ENCODE data around the gene HEY2.

HEY2 gene

DNA sequence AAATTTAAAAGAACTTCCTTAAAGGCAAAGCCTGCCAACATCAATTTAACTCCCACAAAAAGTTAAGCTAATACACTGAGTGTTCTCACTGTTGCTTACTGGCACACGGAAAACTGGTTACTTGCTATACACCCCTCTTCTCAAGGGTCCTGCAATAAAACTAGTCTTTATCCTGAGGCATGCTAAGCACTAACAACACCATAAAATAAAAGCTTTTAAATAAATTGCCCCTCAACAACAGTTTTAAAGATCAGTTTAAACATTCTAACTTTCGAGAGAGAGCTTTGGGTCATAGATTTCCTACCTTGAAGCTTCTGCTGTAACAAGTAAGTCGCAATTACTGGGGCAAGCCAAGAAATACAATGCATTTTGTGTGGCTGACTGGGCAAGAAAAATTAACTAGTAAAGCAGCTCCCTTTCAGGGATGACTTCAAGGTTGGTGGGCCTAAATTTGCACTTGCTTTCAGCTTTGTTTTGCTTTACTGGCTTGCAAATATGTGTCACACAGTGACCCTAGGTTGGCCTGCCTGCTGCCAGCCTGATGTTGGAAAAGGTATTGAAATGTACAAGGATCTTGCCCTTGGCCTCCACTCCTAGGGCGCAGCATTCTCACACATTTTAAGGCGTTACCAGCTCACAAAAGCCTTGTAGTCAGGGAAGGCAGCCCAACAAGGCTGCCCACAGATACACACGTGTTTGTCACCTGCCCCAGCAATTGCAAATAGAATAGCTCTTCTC is 4.0 kb upstream of the HEY2 start:
- no peak for DNase-seq

GRCh38 chr6:125746019-125746414 is 3.4 kb upstream of the HEY2 start:
- no peak for DNase-seq

- DNase-seq = no peak
Measured at GRCh38 chr6:125746731-125747588, 2.5 kb upstream of the HEY2 start.

- DNase-seq = no peak
Measured at GRCh38 chr6:125747589-125748405, 1.6 kb upstream of the HEY2 start.

- no peak for DNase-seq
Measured at GRCh38 chr6:125748406-125749172, 843 bp upstream of the HEY2 start.

- no peak for DNase-seq
Measured at GRCh38 chr6:125749865-125750691, 646 bp downstream of the HEY2 start.

- DNase-seq = no peak
Measured at GRCh38 chr6:125750692-125751333, 1.4 kb downstream of the HEY2 start.

DNA sequence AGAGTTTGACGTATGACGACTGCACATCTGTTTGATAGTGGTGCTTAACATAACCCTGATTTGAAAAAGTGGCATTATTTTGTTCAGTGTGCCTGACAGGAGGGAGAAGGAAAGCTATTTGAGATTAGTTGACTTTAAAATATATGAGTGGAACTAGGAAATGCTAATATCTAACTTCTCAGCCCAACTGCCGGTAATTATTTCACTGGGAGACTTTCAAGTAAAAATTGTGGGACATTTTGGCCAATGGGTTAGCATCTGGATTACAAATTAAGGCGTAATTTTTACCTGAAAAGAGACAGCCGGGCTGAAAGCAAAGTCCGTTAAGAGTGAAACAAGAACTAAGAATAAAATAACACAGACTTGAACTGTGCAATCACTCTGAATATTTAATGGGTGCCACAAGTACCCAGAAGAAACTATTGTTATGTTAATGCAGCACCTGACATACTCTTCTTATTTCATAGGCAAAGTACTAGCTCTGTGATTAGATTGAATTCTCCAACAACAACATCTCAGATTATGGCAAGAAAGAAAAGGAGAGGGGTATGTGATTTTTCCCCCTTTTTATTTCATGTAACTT is 2.0 kb downstream of the HEY2 start:
- no peak for DNase-seq

- no peak for DNase-seq
Measured at GRCh38 chr6:125752773-125753172, 3.3 kb downstream of the HEY2 start.

- no peak for DNase-seq
Measured at GRCh38 chr6:125753218-125753936, 3.9 kb downstream of the HEY2 start.

DNA sequence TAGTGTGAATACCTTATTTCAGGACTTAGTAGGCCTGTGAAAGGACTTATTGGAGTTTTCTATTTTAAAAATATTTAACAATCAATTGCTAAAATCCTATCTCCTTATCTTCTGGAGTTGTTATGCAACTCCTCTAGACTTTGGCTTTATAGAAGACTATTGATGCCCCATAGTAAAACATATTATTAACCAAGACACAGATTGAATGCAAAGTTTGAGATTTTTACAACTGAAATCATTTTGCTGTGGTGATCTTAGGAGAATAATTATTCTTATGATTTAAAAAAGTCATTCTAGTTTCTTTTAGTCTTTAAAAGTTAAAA is 4.5 kb downstream of the HEY2 start:
- no peak for DNase-seq

DNA sequence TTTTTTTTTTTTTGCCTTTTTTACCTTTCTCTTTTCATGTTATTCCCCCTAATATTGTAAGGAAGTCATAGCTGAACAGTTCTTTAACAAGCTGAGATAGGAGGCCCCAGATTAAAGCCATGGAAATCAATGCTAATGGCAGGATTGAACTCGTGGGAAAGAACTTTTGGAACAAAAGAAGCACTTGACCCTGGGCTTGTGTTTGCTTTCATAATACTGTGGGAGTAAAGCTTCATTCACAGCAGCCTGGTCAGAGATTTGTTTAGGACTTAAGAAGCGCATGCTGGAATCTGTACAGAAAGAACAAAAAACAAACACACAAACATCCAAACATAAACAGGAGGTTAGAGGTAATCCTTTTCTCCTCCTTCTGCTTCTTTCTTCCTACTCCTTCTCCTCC is 5.1 kb downstream of the HEY2 start:
- no peak for DNase-seq

DNA sequence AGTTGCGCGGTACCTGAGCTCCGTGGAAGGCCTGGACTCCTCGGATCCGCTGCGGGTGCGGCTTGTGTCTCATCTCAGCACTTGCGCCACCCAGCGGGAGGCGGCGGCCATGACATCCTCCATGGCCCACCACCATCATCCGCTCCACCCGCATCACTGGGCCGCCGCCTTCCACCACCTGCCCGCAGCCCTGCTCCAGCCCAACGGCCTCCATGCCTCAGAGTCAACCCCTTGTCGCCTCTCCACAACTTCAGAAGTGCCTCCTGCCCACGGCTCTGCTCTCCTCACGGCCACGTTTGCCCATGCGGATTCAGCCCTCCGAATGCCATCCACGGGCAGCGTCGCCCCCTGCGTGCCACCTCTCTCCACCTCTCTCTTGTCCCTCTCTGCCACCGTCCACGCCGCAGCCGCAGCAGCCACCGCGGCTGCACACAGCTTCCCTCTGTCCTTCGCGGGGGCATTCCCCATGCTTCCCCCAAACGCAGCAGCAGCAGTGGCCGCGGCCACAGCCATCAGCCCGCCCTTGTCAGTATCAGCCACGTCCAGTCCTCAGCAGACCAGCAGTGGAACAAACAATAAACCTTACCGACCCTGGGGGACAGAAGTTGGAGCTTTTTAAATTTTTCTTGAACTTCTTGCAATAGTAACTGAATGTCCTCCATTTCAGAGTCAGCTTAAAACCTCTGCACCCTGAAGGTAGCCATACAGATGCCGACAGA is 9.9 kb downstream of the HEY2 start:
- no peak for DNase-seq

DNA sequence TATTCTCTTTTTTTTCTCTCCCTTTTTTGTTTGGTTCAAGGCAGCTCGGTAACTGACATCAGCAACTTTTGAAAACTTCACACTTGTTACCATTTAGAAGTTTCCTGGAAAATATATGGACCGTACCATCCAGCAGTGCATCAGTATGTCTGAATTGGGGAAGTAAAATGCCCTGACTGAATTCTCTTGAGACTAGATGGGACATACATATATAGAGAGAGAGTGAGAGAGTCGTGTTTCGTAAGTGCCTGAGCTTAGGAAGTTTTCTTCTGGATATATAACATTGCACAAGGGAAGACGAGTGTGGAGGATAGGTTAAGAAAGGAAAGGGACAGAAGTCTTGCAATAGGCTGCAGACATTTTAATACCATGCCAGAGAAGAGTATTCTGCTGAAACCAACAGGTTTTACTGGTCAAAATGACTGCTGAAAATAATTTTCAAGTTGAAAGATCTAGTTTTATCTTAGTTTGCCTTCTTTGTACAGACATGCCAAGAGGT is 10.6 kb downstream of the HEY2 start:
- no peak for DNase-seq

GRCh38 chr6:125764121-125764671 is 14.8 kb downstream of the HEY2 start:
- no peak for DNase-seq

- DNase-seq = no peak
Measured at GRCh38 chr6:125765944-125766343, 16.5 kb downstream of the HEY2 start.

DNA sequence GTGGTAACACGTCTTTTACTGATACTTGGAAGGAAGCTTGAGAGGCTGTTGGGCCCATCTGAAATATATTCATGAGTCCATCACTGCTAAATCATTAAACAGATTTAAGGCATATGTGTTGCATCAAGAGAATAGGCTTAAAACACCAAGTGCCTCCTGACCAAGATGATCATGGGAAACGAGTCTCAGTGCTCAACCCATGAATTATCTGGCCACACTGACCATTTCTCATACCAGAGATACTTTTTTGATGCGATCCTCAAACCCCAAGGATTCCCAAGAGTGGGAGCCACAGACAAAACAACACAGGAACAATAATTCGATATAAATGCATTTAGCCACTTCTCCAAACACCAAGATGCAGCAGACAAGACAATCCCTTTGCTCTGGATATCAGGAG is 17.2 kb downstream of the HEY2 start:
- DNase-seq = no peak

DNA sequence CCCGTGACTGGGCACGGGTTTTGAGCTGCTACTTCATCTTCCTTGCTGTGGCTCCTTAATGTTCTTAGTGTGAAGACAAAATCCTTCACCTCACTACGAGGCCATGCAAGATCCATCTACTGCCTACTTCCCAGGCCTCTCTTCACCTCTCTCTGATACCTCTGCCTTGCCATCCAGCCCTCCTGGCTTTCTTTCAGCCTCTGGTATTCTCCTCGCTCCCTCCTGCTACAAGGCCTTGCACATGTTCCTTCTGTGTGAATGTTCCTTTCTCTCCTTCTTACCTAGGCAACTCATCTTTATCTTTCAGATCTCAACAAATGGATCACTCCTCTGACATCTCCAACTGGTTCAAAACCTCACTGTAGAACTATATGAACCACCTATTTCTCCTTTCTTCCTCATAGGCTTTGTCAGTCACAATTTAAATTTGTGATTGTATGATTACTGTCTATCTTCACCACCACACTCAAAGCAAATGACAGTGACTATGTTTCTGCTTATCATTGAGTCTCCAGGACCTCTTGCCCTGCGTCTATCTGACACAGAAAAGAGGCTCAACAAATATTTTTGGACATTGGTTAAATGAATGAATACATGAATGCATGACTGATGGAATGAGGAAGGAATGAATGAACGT is 19.8 kb downstream of the HEY2 start:
- DNase-seq = no peak

Data from activated gamma-delta T cell (primary cell).